GM18867 (cell line): ENCODE data around the gene MCCD1.
"Not testable (repeated sequence)": the region's sequence is repeated elsewhere in the genome, so short reads cannot be mapped to it uniquely, and the experiment has no call there.

ENCODE experiments used
- ATAC-seq: cut with Tn5 transposase; IDR thresholded peaks from one replicate; pipeline ENCODE4 v1.9.1; 2021; ENCODE audit warnings: mild to moderate bottlenecking, moderate library complexity; ENCODE audit not compliant: unreplicated experiment

MCCD1 gene

GRCh38 chr6:31528821-31529328 lies at the start of gene MCCD1:
MCCD1 (plus strand) TSS chr6:31528962; CDS start chr6:31529015, 53 bp downstream.
- no peak for ATAC-seq

GRCh38 chr6:31479151-31479932 lies 49.4 kb upstream of the MCCD1 start:
- no peak for ATAC-seq

- no peak for ATAC-seq
These were observed 48.7 kb upstream of the MCCD1 start for GRCh38 chr6:31479933-31480535.

- ATAC-seq: no peak
These were observed 48.2 kb upstream of the MCCD1 start for GRCh38 chr6:31480574-31480973.

GRCh38 chr6:31483392-31483791 lies 45.4 kb upstream of the MCCD1 start:
- no peak for ATAC-seq

- no peak for ATAC-seq
These were observed 43.7 kb upstream of the MCCD1 start for GRCh38 chr6:31485055-31485454.

- not testable (repeated sequence) for ATAC-seq
These were observed 42.5 kb upstream of the MCCD1 start for GRCh38 chr6:31486065-31486837.

- not testable (repeated sequence) for ATAC-seq
These were observed 41.1 kb upstream of the MCCD1 start for GRCh38 chr6:31487674-31488073.

GRCh38 chr6:31489086-31489485 lies 39.7 kb upstream of the MCCD1 start:
- ATAC-seq: no peak

GRCh38 chr6:31490115-31490873 lies 38.5 kb upstream of the MCCD1 start:
- no peak for ATAC-seq

- not testable (repeated sequence) for ATAC-seq
These were observed 35.2 kb upstream of the MCCD1 start for GRCh38 chr6:31493550-31493874.

- ATAC-seq: no peak
These were observed 34.7 kb upstream of the MCCD1 start for GRCh38 chr6:31493875-31494694.

- no peak for ATAC-seq
These were observed 33.2 kb upstream of the MCCD1 start for GRCh38 chr6:31495580-31495979.

- ATAC-seq: not testable (repeated sequence)
These were observed 31.9 kb upstream of the MCCD1 start for GRCh38 chr6:31496826-31497225.

GRCh38 chr6:31497531-31498476 lies 31.0 kb upstream of the MCCD1 start, which contains the start of gene MICB:
MICB (plus strand) TSS chr6:31498145; CDS start chr6:31498194, 49 bp downstream.
- peak; percentile 44 for ATAC-seq

- no peak for ATAC-seq
These were observed 30.0 kb upstream of the MCCD1 start for GRCh38 chr6:31498748-31499147.

- ATAC-seq: not testable (repeated sequence)
These were observed 29.1 kb upstream of the MCCD1 start for GRCh38 chr6:31499648-31500047.

GRCh38 chr6:31502586-31502985 lies 26.2 kb upstream of the MCCD1 start:
- no peak for ATAC-seq

GRCh38 chr6:31509036-31509435 lies 19.7 kb upstream of the MCCD1 start:
- not testable (repeated sequence) for ATAC-seq
